Ishikawa (cell line): ENCODE measurements around the gene FIP1L1.

Source experiments
- CREB1 ChIP-seq: IDR thresholded peaks from 2 replicates; pipeline ENCODE4 v1.6.1; 2012; ENCODE audit warnings: low read depth
- REST ChIP-seq: IDR thresholded peaks from 2 replicates; pipeline ENCODE4 v1.6.1; 2012; ENCODE audit warnings: low read depth, mild to moderate bottlenecking

GRCh38 chr4:53366301-53366716 is 11.1 kb upstream of the FIP1L1 start:
- TF ChIP-seq CREB1: no peak
- TF ChIP-seq REST: no peak
